HL-60 (cell line): ENCODE data around the gene GRIK1.

Source experiments
- DNase-seq, 2 experiments: peaks; one replicate each; pipeline ENCODE4 v3.0.0-alpha.2; 2010 to 2020; ENCODE audit warnings: low read depth in 1 of 2, low spot score in 1 of 2
- H3K27ac ChIP-seq: fragments of 250-450 bp; sonication (Bioruptor Pico); replicated peaks from 2 replicates; pipeline ENCODE4 v1.5.1; 2020; ENCODE audit warnings: mild to moderate bottlenecking, moderate library complexity
- H3K27me3 ChIP-seq: fragments of 250-450 bp; sonication (Bioruptor Pico); 2 replicates; pipeline ENCODE4 v1.5.1; 2021; ENCODE audit warnings: mild to moderate bottlenecking, moderate library complexity; ENCODE audit not compliant: insufficient read depth, poor library complexity, severe bottlenecking
- H3K4me3 ChIP-seq: replicated peaks from 2 replicates; pipeline ENCODE4 v1.5.1; 2011; ENCODE audit warnings: mild to moderate bottlenecking, control low read depth, low read length; ENCODE audit not compliant: insufficient read depth
- GABPA ChIP-seq: IDR thresholded peaks from 2 replicates; pipeline ENCODE4 v1.6.1; 2012; ENCODE audit warnings: low read depth
- POLR2AphosphoS5 ChIP-seq: IDR thresholded peaks from 2 replicates; pipeline ENCODE4 v1.6.1; 2012; ENCODE audit warnings: low read depth
- SPI1 ChIP-seq: IDR thresholded peaks from 2 replicates; pipeline ENCODE4 v1.6.1; 2012; ENCODE audit warnings: low read depth, mild to moderate bottlenecking, borderline replicate concordance
- TF ChIP-seq, protein P1 (sequence below): IDR thresholded peaks from one replicate; pipeline ENCODE4 v1.5.1; 2011; ENCODE audit warnings: low read length, control low read depth, inconsistent platforms; ENCODE audit not compliant: insufficient read depth
- TF ChIP-seq, protein P2 (sequence below): IDR thresholded peaks from 2 replicates; pipeline ENCODE4 v1.6.1; 2012; ENCODE audit warnings: low read depth; ENCODE audit not compliant: insufficient replicate concordance

Gene GRIK1

DNA sequence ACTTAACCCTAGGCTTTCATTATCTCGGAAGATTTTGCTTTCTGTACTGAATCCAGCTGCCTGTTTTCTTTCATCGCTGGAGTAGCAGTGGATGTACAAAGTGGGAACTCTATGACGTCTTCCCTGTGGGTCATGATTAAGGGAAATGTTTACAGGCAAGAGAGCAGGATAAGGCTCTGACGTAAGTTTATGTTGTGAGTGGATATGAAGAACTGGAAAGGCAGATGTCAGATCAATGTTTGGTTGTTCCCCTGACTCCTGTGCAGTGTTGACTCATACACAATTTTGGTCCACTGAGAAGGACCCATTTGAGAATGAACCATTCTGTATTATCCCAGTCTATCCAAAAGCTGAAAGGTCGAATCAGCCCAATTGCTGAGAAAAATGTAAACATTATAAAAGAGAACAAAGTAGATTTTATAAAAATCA is 292.4 kb downstream of the GRIK1 start:
- TF ChIP-seq POLR2AphosphoS5: no peak
- TF ChIP-seq, protein P1, sequence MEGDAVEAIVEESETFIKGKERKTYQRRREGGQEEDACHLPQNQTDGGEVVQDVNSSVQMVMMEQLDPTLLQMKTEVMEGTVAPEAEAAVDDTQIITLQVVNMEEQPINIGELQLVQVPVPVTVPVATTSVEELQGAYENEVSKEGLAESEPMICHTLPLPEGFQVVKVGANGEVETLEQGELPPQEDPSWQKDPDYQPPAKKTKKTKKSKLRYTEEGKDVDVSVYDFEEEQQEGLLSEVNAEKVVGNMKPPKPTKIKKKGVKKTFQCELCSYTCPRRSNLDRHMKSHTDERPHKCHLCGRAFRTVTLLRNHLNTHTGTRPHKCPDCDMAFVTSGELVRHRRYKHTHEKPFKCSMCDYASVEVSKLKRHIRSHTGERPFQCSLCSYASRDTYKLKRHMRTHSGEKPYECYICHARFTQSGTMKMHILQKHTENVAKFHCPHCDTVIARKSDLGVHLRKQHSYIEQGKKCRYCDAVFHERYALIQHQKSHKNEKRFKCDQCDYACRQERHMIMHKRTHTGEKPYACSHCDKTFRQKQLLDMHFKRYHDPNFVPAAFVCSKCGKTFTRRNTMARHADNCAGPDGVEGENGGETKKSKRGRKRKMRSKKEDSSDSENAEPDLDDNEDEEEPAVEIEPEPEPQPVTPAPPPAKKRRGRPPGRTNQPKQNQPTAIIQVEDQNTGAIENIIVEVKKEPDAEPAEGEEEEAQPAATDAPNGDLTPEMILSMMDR: no peak
- TF ChIP-seq GABPA: no peak
- no peak overlapping the region for H3K4me3 ChIP-seq
- no peak overlapping the region for H3K27ac ChIP-seq
- no peaks in the 10 kb centered on the region for H3K27me3 ChIP-seq
- no peak for DNase-seq

DNA sequence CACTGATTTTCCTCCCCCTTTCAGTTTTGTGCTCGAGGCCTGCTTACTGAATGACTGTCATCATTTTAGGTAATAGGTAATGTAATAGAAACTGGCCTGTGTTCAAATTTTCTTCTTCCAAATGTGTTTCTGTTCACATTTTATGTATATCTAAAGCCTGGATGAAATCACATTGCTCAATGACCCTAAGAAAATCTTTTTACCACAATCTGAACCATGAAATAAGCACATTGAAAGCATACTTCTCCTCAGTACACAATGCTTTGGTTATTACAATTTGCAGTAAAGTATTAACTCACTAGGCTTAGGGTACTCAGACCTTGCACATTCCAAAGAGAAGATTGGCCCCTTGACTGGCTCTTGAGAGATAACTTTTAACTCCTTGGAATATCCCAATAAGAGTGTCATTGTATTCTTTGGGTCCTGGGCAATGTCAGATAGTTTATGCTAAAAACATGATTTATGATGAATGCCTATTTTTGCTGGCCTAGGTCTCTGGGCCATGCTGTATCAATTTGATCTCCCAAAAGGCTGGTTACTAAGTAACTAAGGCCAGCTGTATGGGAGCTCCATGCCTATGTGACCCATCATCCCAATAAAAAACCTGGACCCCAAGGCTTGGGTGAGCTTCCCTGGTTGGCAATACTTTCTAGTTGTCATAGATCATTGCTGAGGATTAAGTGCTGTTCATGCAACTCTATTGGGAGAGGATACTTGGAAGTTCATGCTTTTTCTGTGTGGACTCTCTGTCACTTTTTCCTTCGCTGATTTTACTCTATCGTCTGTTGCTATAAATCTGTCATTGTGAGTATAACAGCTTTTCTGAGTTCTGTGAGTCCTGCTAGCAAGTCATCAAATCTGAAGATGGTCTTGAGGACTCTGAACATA is 293.9 kb downstream of the GRIK1 start:
- DNase-seq: no peak
- Histone ChIP-seq H3K27ac (no peak overlapping the region), H3K27me3 (no peaks in the 10 kb centered on the region), H3K4me3 (no peak overlapping the region)
- TF ChIP-seq GABPA (no peak), POLR2AphosphoS5 (no peak), SPI1 (no peak)
- TF ChIP-seq, protein P1: no peak
- TF ChIP-seq, protein P2, sequence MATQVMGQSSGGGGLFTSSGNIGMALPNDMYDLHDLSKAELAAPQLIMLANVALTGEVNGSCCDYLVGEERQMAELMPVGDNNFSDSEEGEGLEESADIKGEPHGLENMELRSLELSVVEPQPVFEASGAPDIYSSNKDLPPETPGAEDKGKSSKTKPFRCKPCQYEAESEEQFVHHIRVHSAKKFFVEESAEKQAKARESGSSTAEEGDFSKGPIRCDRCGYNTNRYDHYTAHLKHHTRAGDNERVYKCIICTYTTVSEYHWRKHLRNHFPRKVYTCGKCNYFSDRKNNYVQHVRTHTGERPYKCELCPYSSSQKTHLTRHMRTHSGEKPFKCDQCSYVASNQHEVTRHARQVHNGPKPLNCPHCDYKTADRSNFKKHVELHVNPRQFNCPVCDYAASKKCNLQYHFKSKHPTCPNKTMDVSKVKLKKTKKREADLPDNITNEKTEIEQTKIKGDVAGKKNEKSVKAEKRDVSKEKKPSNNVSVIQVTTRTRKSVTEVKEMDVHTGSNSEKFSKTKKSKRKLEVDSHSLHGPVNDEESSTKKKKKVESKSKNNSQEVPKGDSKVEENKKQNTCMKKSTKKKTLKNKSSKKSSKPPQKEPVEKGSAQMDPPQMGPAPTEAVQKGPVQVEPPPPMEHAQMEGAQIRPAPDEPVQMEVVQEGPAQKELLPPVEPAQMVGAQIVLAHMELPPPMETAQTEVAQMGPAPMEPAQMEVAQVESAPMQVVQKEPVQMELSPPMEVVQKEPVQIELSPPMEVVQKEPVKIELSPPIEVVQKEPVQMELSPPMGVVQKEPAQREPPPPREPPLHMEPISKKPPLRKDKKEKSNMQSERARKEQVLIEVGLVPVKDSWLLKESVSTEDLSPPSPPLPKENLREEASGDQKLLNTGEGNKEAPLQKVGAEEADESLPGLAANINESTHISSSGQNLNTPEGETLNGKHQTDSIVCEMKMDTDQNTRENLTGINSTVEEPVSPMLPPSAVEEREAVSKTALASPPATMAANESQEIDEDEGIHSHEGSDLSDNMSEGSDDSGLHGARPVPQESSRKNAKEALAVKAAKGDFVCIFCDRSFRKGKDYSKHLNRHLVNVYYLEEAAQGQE: no peak

DNA sequence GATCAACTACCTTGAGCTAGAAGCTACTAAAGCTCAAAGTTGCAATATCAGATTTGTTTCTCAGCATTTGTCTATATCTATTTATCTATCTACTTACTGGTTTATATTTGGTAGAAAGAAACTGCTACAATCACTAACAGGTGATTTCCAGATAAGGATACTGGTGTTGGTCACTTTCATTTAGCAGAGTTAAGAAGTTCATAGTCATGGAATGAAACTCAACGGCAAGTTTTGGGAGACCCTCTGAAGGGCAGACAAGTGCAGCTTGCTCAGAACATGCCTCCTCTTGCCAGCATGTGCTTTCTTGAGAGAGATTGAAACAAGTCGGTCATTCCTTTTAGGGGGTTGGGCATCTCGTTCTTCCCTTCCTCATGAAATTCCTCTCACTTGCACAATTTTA is 296.5 kb downstream of the GRIK1 start:
- Histone ChIP-seq H3K4me3 (no peak overlapping the region), H3K27ac (no peak overlapping the region), H3K27me3 (no peaks in the 10 kb centered on the region)
- no peak for DNase-seq
- TF ChIP-seq, protein P1: no peak
- TF ChIP-seq GABPA: no peak
- TF ChIP-seq, protein P2: no peak
- no peak for TF ChIP-seq SPI1
- TF ChIP-seq POLR2AphosphoS5: no peak
